Activated effector memory CD4-positive, alpha-beta T cell treated with Interleukin-2 at 50 U/mL for 16 hours (primary cell): Measurements from ENCODE around the gene TRABD.
A peak's percentile ranks its signal among the peaks of the same experiment; 100 is the strongest.

Experiments used
- DNase-seq: peaks from one replicate; pipeline ENCODE4 v3.0.0-alpha.2; 2020

The TRABD gene

GRCh38 chr22:50205781-50206569 lies 20.3 kb downstream of the TRABD start:
- no peak for DNase-seq

DNA sequence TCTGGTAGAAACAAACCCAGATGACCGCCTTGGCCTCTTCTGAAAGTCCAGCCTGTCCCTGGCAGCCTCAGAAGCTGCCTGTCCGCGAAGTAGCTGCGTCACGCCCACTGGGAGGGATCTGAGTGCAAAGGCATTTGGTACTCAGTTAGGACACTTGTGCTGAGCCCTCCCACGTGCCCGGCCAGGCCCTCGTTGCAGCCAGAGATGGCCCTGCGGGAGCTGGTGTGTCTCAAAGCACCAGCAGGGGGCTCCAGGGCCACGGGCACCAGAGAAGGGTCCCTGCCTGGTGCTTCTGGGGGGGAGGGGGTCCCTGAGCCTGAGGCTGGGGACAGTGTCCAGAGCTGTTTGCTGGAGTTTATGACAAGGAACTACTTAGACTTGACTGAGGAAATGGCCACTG lies 20.9 kb downstream of the TRABD start:
- DNase-seq, result no peak

DNA sequence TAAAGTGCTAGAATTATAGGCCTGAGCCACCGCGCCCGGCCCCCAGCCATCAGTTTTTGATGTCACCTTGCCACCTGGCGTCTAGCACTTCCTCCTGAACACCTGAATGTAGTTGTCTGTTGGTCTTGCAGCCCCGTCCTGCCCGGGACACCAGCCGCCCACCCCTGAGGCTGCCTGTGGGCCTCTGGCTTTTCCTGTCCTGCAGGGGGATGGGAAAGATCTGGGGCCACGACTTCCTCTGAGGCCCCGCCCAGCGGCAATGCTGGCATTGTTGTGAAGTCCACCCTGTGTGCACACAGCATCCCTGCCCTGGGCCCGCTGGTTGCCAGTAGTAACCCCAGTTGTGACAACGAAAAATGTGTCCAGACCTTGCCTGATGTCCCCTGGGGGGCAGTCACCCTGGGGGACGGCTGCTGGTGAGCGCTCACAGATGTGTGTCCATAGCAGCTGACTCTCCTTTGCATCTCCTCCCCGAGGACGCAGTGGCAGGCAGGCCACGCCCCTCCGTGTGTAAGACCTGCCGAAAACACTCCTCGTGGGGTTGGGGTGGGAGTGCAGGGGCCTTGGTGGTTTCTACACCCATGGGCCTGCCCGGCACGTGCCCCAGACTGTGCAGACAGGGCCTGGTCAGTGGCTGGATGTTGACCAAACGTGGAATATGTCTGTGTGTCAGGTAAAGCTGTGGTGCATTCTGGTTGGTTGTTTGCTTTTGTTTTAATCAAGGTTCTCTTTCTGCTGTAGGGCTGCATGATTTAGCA lies 21.8 kb downstream of the TRABD start:
- DNase-seq, result no peak

DNA sequence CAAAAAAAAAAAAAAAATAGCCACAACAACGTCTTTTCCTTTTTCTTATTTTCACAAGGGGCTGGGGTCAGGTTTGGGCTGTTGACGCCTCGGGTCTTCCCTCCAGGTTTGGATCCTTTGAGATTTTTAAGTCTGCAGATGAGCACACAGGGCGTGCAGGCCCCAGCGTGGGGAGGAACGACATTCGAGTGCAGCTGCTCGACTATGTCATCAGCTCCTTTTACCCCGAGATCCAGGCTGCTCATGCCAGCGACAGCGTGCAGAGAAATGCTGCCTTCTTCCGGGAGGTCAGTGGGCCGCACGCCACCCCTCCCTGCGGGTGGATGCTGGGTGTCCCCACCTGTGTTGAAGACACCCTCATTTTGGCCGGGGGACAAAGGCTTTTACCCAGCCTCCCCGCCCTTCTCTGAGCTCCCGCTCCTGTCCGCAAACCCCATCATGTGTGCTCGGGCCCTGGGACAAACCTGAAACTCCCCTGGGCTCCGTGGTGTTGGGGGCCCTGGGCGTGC lies 22.8 kb downstream of the TRABD start:
- DNase-seq, result no peak

GRCh38 chr22:50208939-50209892 lies 23.5 kb downstream of the TRABD start:
- DNase-seq, result no peak

DNA sequence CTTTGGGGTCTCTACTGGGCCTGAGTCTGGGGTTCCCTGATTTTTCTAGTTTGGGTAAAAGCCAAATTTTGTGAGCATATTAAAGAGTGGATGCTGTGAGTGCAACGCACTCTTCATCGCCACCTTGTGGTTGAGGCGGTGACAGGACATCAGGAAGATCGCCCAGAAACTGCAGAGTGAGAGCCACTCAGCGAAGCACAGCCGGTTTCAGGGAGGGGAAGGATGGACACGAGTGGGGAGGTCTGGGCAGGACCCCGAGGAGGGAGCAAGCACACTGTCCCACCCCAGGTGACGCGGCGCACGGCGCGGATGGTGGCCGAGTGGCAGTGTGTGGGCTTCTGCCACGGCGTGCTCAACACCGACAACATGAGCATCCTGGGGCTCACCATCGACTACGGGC lies 24.2 kb downstream of the TRABD start:
- DNase-seq, result peak; percentile 47

GRCh38 chr22:50210378-50211139 lies 24.8 kb downstream of the TRABD start:
- DNase-seq, result no peak

DNA sequence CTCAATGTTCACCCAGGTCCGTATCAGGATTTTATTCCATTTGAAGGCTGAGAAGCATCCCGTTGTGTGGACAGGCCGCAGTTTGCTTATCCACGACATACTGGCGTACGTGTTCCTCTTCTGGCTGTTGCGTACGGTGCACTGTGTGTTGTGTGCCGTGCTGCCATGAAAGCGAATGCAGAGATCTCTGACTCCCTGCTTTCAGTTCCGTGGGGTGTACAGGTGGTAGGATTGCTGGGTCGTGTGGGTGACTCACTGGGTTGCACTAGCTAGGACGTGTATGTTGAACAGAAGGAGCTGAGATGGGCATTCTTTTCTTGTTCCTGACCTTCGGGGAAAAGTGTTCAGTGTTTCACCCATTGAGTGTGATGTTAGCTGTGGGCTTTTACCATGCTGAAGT lies 25.4 kb downstream of the TRABD start:
- no peak for DNase-seq

DNA sequence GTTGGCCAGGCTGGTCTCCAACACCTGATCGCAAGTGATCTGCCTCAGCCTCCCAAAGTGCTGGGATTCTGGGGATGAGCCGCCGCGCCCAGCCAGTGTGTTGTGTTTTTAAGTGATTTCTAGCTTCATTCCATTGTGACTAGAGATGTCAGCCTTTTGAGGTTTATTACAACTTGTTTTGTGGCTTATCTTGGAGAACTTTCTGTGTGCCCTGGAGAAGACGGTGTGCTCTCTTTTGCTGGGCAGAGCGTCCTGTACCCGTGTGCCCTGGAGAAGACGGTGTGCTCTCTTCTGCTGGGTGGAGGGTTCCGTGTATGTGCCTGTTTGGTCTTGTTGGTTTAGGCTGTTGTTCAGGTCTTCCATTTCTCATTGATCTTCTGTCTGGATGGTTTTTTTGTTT lies 27.6 kb downstream of the TRABD start:
- no peak for DNase-seq

DNA sequence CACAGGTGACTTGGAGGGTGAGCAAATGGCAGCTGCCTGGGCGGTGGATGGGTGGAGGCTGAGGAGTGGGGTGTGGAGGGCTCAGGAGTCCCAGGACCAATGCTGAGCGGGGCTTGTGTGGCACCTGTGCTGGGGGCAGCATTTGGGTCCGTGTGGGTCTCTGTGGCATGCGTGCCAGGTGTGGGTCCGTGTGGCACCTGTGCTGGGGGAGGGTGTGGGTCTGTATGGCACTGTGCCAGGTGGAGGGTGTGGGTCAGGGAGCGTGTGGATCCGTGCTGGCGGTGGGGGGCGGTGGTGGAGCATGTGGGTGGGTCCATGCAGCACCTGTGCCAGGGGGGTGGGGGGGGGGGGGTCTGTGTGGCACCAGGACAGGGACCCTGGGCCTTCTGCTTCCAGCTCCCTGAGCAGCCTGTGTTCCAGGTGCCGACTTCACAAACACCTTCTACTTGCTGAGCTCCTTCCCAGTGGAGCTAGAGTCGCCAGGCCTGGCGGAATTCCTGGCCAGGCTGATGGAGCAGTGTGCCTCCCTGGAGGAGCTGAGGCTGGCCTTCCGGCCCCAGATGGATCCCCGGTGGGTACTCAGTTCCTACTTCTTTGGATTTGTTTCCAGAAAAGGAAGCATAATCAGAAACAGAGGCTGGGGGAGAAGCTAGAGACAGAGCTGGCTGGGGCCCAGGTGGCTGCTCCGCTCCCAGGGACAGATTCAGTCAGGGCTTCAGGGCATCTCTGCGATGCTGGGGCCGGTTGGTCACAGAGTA lies 29.8 kb downstream of the TRABD start:
- DNase-seq, result no peak

GRCh38 chr22:50216055-50216683 lies 30.5 kb downstream of the TRABD start:
- no peak for DNase-seq

DNA sequence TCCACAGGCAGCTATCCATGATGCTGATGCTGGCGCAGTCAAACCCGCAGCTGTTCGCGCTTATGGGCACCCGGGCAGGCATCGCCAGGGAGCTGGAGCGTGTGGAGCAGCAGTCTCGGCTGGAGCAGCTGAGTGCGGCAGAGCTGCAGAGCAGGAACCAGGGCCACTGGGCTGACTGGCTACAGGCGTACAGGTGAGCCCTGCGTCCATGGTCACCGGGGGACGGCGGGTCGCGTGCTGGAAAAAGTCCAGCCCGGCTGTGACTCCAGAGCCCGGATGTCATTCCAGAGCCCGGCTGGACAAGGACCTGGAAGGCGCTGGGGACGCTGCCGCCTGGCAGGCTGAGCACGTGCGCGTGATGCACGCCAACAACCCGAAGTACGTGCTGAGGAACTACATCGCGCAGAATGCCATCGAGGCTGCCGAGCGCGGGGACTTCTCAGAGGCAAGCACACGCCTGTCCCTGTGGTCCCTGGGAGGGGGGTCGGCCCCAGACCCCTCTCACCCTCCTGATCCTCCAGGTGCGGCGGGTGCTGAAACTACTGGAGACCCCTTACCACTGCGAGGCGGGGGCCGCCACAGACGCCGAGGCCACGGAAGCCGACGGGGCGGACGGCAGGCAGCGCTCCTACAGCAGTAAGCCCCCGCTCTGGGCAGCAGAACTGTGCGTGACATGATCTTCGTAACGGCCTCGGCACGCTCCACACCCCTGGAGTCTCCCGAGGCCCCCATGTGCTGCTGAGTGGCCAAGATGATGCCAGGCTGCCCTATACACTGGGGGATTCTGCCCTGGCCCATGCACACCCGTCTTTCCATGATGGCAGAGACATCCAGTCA lies 31.2 kb downstream of the TRABD start:
- no peak for DNase-seq

DNA sequence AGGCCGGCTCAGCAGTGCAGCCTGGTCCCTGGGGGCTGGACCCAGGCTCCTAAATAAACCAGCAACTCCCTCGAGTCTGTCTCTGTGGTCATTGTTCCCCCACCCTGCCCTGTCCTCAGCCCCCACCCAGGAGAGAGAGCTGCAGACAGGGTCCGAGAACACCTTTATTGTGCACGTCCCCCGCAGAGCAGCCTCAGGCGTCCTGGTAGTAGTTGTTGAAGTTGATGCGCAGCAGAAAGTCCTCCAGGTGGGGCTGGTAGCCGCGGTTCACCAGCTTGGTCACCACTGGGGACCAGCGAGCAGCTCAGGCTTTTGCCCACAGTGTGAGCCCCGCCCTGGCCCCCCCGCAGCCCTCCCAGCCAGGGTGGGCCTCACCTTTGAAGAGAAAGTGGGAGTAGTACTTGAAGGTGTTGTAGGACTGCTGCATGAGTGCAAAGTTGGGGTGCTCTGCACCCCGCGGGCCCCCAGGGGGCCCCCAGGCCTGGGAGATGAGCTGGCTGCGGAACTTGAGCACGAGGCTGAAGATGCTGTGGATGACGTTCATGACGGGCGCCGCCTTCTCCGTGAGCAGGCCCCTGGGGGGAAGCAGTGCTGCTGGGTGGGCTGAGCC lies 31.9 kb downstream of the TRABD start:
- DNase-seq, result no peak

GRCh38 chr22:50218153-50218995 lies 32.7 kb downstream of the TRABD start:
- no peak for DNase-seq

GRCh38 chr22:50218996-50219727 lies 33.4 kb downstream of the TRABD start:
- no peak for DNase-seq

- no peak for DNase-seq
Observed at GRCh38 chr22:50219800-50220602, 34.3 kb downstream of the TRABD start.
